Ishikawa (cell line): Measurements from ENCODE around the gene BANF2.

Source experiments
- EGR1 ChIP-seq: IDR thresholded peaks from 2 replicates; pipeline ENCODE4 v1.6.1; 2012
- FOXM1 ChIP-seq: IDR thresholded peaks from 2 replicates; pipeline ENCODE4 v1.6.1; 2012; ENCODE audit warnings: low read depth, borderline replicate concordance
- NFIC ChIP-seq: IDR thresholded peaks from 2 replicates; pipeline ENCODE4 v1.6.1; 2012
- RAD21 ChIP-seq: IDR thresholded peaks from 2 replicates; pipeline ENCODE4 v1.6.1; 2012; ENCODE audit warnings: low read depth
- TAF1 ChIP-seq: IDR thresholded peaks from 2 replicates; pipeline ENCODE4 v1.6.1; 2012; ENCODE audit warnings: low read depth, mild to moderate bottlenecking
- YY1 ChIP-seq: IDR thresholded peaks from 2 replicates; pipeline ENCODE4 v1.6.1; 2012; ENCODE audit warnings: low read depth

DNA sequence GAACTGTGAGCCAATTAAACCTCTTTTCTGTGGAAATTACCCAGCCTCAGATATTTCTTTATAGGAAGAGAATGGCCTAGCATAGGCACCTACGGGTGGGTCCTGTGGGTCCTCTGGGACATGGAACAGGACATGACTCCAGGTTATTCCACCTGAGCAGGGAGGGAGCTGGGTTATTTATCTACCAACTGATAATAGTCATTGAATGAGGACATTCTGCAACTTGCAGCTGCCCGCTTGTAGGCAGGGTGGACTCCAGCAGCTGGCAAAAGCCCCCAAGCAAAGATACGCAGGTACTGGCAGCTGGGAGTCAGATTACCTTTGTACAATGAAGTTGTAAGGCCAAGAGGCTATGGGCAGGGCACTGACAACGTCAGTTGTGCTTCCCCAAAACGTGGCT is 1.4 kb upstream of the BANF2 start:
- TF ChIP-seq YY1 = no peak
- TF ChIP-seq EGR1 = no peak
- no peak for TF ChIP-seq RAD21
- no peak for TF ChIP-seq FOXM1
- no peak for TF ChIP-seq TAF1
- TF ChIP-seq NFIC = no peak
